Neural cell (in vitro differentiated cells): ENCODE measurements around the gene CLEC19A. TPM values are rescaled to one million over a fixed set of nuclear protein-coding genes. Genes with fewer than 3 reads are reported as not detected.

Source experiments
- H2AFZ ChIP-seq: fragments of 200-600, 300-800 bp; sonication (generic), shearing (Covaris generic); 2 replicates; pipeline ENCODE4 v1.6.0; 2014; ENCODE audit warnings: low read depth, mild to moderate bottlenecking, antibody characterized with exemption, low read length, moderate library complexity
- H3F3A ChIP-seq: fragments of 200-600 bp; shearing (Covaris generic); 2 replicates; pipeline ENCODE4 v1.6.1; 2016; ENCODE audit warnings: mild to moderate bottlenecking, moderate library complexity, mixed read lengths, antibody characterized with exemption, low read length; ENCODE audit not compliant: insufficient read depth, poor library complexity, severe bottlenecking
- H3K27ac ChIP-seq: fragments of 200-600, 300-800 bp; sonication (generic), shearing (Covaris generic); 2 replicates; pipeline ENCODE4 v1.5.1; 2014; ENCODE audit warnings: mild to moderate bottlenecking, low read length, moderate library complexity
- H3K27me3 ChIP-seq: fragments of 300-800, 200-600 bp; sonication (generic), shearing (Covaris generic); 2 replicates; pipeline ENCODE4 v1.6.0; 2014; ENCODE audit warnings: mild to moderate bottlenecking, low read depth, low read length, moderate library complexity; ENCODE audit not compliant: insufficient read depth
- H3K36me3 ChIP-seq: fragments of 300-800, 200-600 bp; sonication (generic), shearing (Covaris generic); 2 replicates; pipeline ENCODE4 v1.5.1; 2014; ENCODE audit warnings: mild to moderate bottlenecking, antibody characterized with exemption, low read length, moderate library complexity; ENCODE audit not compliant: insufficient read depth
- H3K4me2 ChIP-seq: fragments of 300-800, 200-600 bp; sonication (generic), shearing (Covaris generic); 2 replicates; pipeline ENCODE4 v1.6.0; 2014; ENCODE audit warnings: mild to moderate bottlenecking, low read length
- H3K4me3 ChIP-seq: fragments of 300-800, 200-600 bp; sonication (generic), shearing (Covaris generic); 2 replicates; pipeline ENCODE4 v1.5.1; 2014; ENCODE audit warnings: mild to moderate bottlenecking, low read length, moderate library complexity
- H3K79me2 ChIP-seq: fragments of 200-600 bp; shearing (Covaris generic); replicated peaks from 2 replicates; pipeline ENCODE4 v1.6.0; 2014; ENCODE audit warnings: mild to moderate bottlenecking, low read length, moderate library complexity; ENCODE audit not compliant: insufficient read depth
- H3K9ac ChIP-seq: fragments of 300-800, 200-600 bp; sonication (generic), shearing (Covaris generic); 2 replicates; pipeline ENCODE4 v1.6.1; 2016; ENCODE audit warnings: mild to moderate bottlenecking, low read length, mixed read lengths
- H3K9me2 ChIP-seq: fragments of 200-600 bp; shearing (Covaris generic); 2 replicates; pipeline ENCODE4 v1.6.1; 2016; ENCODE audit warnings: mild to moderate bottlenecking, low read length, mixed read lengths; ENCODE audit not compliant: insufficient read depth
- H3K9me3 ChIP-seq: fragments of 200-600, 300-800 bp; sonication (generic), shearing (Covaris generic); 2 replicates; pipeline ENCODE4 v1.6.1; 2016; ENCODE audit warnings: mild to moderate bottlenecking, mixed run types, low read length, moderate library complexity, mixed read lengths
- H4K20me1 ChIP-seq: fragments of 200-600 bp; shearing (Covaris generic); 2 replicates; pipeline ENCODE4 v1.6.1; 2016; ENCODE audit warnings: mild to moderate bottlenecking, mixed run types; ENCODE audit not compliant: insufficient read depth
- CTCF ChIP-seq: fragments of 450-650 bp; IDR thresholded peaks from 2 replicates; pipeline ENCODE4 v1.5.1; 2014; ENCODE audit warnings: antibody characterized with exemption, mild to moderate bottlenecking, moderate library complexity; ENCODE audit not compliant: poor library complexity, severe bottlenecking
- EP300 ChIP-seq: fragments of 450-650 bp; conservative IDR thresholded peaks from 2 replicates; pipeline ENCODE4 v1.6.1; 2014; ENCODE audit warnings: antibody characterized with exemption, mild to moderate bottlenecking, moderate library complexity; ENCODE audit not compliant: poor library complexity, severe bottlenecking
- EZH2 ChIP-seq: fragments of 200-600, 300-800 bp; shearing (Covaris generic), sonication (generic); IDR thresholded peaks from 2 replicates; pipeline ENCODE4 v1.6.1; 2014; ENCODE audit warnings: antibody characterized with exemption, low read length, borderline replicate concordance, mild to moderate bottlenecking; ENCODE audit not compliant: insufficient read depth, poor library complexity, severe bottlenecking
- MXI1 ChIP-seq: fragments of 450-650 bp; conservative IDR thresholded peaks from 2 replicates; pipeline ENCODE4 v1.6.1; 2014; ENCODE audit warnings: antibody characterized with exemption, mild to moderate bottlenecking; ENCODE audit not compliant: poor library complexity, severe bottlenecking
- POLR2AphosphoS5 ChIP-seq: IDR thresholded peaks from 2 replicates; pipeline ENCODE4 v1.6.1; 2012
- RAD21 ChIP-seq: fragments of 450-650 bp; conservative IDR thresholded peaks from 2 replicates; pipeline ENCODE4 v1.6.1; 2014; ENCODE audit warnings: antibody characterized with exemption, mild to moderate bottlenecking, moderate library complexity
- REST ChIP-seq: IDR thresholded peaks from 2 replicates; pipeline ENCODE4 v1.6.1; 2012; ENCODE audit warnings: borderline replicate concordance
- SMC3 ChIP-seq: fragments of 450-650 bp; conservative IDR thresholded peaks from 2 replicates; pipeline ENCODE4 v1.6.1; 2014; ENCODE audit warnings: antibody characterized with exemption, mild to moderate bottlenecking, moderate library complexity; ENCODE audit not compliant: poor library complexity
- TAF1 ChIP-seq: IDR thresholded peaks from 2 replicates; pipeline ENCODE4 v1.6.1; 2012; ENCODE audit warnings: low read depth
- polyA plus RNA-seq: library from polyadenylated mRNA; depleted of rRNA; stranded (reverse); fragments of >200 nt; gene quantifications from 2 replicates; pipeline ENCODE4 v1.2.3, GENCODE V29; 2014

Gene CLEC19A
- polyA plus RNA-seq, 1 donor from 2014 or later: not detected

- Histone ChIP-seq H3K27me3 (no peaks in the 10 kb centered on the region), H3K9me3 (no peaks in the 10 kb centered on the region), H3F3A (no peaks in the 10 kb centered on the region), H3K79me2 (no peaks in the 10 kb centered on the region), H3K4me2 (no peak overlapping the region), H3K4me3 (no peak overlapping the region), H3K9ac (no peak overlapping the region), H3K9me2 (no peaks in the 10 kb centered on the region), H2AFZ (no peak overlapping the region), H3K27ac (no peak overlapping the region), H3K36me3 (no peaks in the 10 kb centered on the region), H4K20me1 (no peaks in the 10 kb centered on the region)
- TF ChIP-seq RAD21 (no peak), EZH2 (no peak), EP300 (no peak), TAF1 (no peak), CTCF (no peak), MXI1 (no peak), REST (no peak), POLR2AphosphoS5 (no peak), SMC3 (no peak)
These were observed 62.6 kb downstream of the CLEC19A start for GRCh38 chr16:19348125-19348524.

- no peak overlapping the region for H3K9ac ChIP-seq
- H3K9me2 ChIP-seq: no peaks in the 10 kb centered on the region
- no peaks in the 10 kb centered on the region for H3K36me3 ChIP-seq
- no peaks in the 10 kb centered on the region for H3K27me3 ChIP-seq
- no peaks in the 10 kb centered on the region for H3F3A ChIP-seq
- no peak overlapping the region for H3K4me2 ChIP-seq
- no peak overlapping the region for H3K4me3 ChIP-seq
- H2AFZ ChIP-seq: peak overlapping the region; percentile 14
- H3K9me3 ChIP-seq: no peaks in the 10 kb centered on the region
- no peaks in the 10 kb centered on the region for H4K20me1 ChIP-seq
- TF ChIP-seq POLR2AphosphoS5: no peak
- no peak for TF ChIP-seq REST
- TF ChIP-seq EZH2: no peak
- no peak for TF ChIP-seq TAF1
- TF ChIP-seq EP300: no peak
- TF ChIP-seq SMC3: no peak
- TF ChIP-seq RAD21: no peak
- TF ChIP-seq CTCF: no peak
- no peak for TF ChIP-seq MXI1
- H3K79me2 ChIP-seq: no peaks in the 10 kb centered on the region
- no peak overlapping the region for H3K27ac ChIP-seq
These were observed 63.2 kb downstream of the CLEC19A start for GRCh38 chr16:19348578-19349315.
